ENCODE data around the gene PACS2.

PACS2 gene

DNA sequence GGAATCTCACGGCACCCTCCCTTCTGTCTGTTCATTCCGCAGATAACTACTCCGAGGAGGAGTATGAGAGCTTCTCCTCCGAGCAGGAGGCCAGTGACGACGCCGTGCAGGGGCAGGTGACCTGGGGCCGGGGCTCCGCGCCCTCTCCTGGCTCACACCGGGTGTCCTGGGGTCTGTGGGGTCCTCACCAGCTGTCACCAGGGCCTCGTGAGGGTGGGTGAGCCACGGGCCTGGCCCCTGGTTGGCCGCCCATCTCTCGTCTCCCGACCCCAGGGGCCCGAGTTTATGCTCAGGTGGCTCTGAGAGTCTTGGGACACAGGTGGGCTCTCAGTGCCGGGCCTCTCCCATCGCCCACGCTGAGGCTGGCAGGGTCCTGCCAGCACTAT lies 53.5 kb downstream of the PACS2 start:
- no peak for DNase-seq (ENCODE audit: low read depth, low spot score)
- ChIA-PET CTCF (interaction anchor here (1.0 to 6.6 kb wide), 4 partner anchors 9 to 121 kb away, joined by 3 to 91 read pairs (median 3); no protein-coding TSS in a partner anchor), POLR2A (no interaction called here)
- no peak for TF ChIP-seq CTCF (IDR thresholded peaks at IDR 0.05; ENCODE audit: insufficient read depth, low read length, missing control alignments)
- H3K4me3 ChIP-seq (ENCODE audit: low read depth, low read length): no peak overlapping the region

GRCh38 chr14:105368426-105368825 lies 53.9 kb downstream of the PACS2 start:
- ChIA-PET POLR2A (no interaction called here), CTCF (interaction anchor here (0.8 to 6.6 kb wide), 5 partner anchors 9 to 121 kb away, joined by 3 to 91 read pairs (median 3); no protein-coding TSS in a partner anchor)
- TF ChIP-seq CTCF (IDR thresholded peaks at IDR 0.05; ENCODE audit: insufficient read depth, low read length, missing control alignments): no peak
- H3K4me3 ChIP-seq (ENCODE audit: low read depth, low read length): no peak overlapping the region
- DNase-seq (ENCODE audit: low read depth, low spot score): no peak

- POLR2A ChIA-PET: no interaction called here
- no peak overlapping the region for H3K4me3 ChIP-seq (ENCODE audit: low read depth, low read length)
- DNase-seq (ENCODE audit: low read depth, low spot score): no peak
- no peak for TF ChIP-seq CTCF (IDR thresholded peaks at IDR 0.05; ENCODE audit: insufficient read depth, low read length, missing control alignments)
- CTCF ChIA-PET: interaction anchor here (0.8 to 6.6 kb wide), 5 partner anchors 8 to 120 kb away, joined by 3 to 91 read pairs (median 3); no protein-coding TSS in a partner anchor
These were observed 54.5 kb downstream of the PACS2 start for GRCh38 chr14:105368910-105369652.

- no peak overlapping the region for H3K4me3 ChIP-seq (ENCODE audit: low read depth, low read length)
- CTCF ChIA-PET: interaction anchor here (1.1 to 6.6 kb wide), 9 partner anchors 11 to 163 kb away, joined by 3 to 91 read pairs (median 6); no protein-coding TSS in a partner anchor
- no peak for DNase-seq (ENCODE audit: low read depth, low spot score)
- POLR2A ChIA-PET: no interaction called here
- TF ChIP-seq CTCF (IDR thresholded peaks at IDR 0.05; ENCODE audit: insufficient read depth, low read length, missing control alignments): no peak
These were observed 55.1 kb downstream of the PACS2 start for GRCh38 chr14:105369653-105370040.

- DNase-seq (ENCODE audit: low read depth, low spot score): no peak
- TF ChIP-seq CTCF (IDR thresholded peaks at IDR 0.05; ENCODE audit: insufficient read depth, low read length, missing control alignments): no peak
- no peak overlapping the region for H3K4me3 ChIP-seq (ENCODE audit: low read depth, low read length)
- ChIA-PET CTCF (interaction anchor here (1.0 to 2.9 kb wide), 6 partner anchors 9 to 171 kb away, joined by 3 to 11 read pairs (median 5); no protein-coding TSS in a partner anchor), POLR2A (no interaction called here)
These were observed 59.8 kb downstream of the PACS2 start for GRCh38 chr14:105374389-105374788.

DNA sequence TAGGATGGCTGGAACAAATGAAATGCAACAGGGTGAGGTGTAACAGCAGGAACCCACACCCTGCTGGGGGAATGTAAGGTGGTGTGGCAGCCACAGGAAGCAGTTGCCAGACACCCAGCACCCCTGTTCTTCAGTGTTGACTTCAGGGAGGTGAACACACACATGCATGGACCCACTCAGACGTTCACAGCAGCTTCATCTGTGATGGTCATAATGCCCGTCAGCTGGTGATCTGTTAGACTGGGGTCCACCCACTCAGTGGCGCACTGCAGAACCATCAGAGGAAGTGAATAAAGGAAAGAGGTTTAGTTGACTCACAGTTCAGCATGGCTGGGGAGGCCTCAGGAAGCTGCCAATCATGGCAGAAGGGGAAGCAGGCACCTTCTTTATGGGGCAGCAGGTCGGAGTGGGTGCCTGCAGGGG lies 61.1 kb downstream of the PACS2 start:
- TF ChIP-seq CTCF (IDR thresholded peaks at IDR 0.05; ENCODE audit: insufficient read depth, low read length, missing control alignments): no peak
- CTCF ChIA-PET: interaction anchor here (2.9 kb wide), 1 partner anchor 114 kb away, joined by 11 read pairs; no protein-coding TSS in a partner anchor
- no peak for DNase-seq (ENCODE audit: low read depth, low spot score)
- POLR2A ChIA-PET: no interaction called here
- no peak overlapping the region for H3K4me3 ChIP-seq (ENCODE audit: low read depth, low read length)
